Measurements from ENCODE around the gene ANKZF1.

GRCh38 chr2:219251656-219252055 is 22.1 kb downstream of the ANKZF1 start:
- TF ChIP-seq CTCF (IDR thresholded peaks at IDR 0.05; ENCODE audit: poor library complexity) (no peak), EZH2phosphoT487 (IDR thresholded peaks at IDR 0.05; ENCODE audit: low read depth, severe bottlenecking, unreplicated experiment) (no peak), EZH2 (IDR thresholded peaks at IDR 0.05; ENCODE audit: borderline replicate concordance) (no peak)

Data from hepatocyte (in vitro differentiated cells).